DMS79 (cell line): Measurements from ENCODE around the gene DIAPH3.

Experiments used
- DNase-seq: peaks from one replicate; lab custom pipeline; 2025; lab: John Stamatoyannopoulos, UW

Gene DIAPH3

DNA sequence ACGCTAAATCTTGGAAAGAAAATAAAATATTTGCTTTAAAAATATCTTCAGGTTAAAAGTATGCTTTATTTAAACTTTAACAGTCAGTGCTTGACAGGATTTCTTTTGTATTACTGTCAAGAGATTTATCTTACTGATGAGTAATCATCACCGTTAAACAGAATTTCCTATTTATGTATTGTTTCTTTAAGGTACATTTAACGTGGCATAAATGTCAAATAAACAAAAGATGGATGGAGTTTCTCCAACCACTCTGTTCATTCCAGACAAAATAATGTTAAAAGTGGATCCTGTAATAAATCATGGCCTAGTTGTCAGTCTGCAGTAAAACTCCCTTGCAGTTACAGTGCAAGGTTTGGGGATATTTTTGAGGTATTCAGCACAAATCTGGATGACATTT lies 298.3 kb downstream of the DIAPH3 start:
- no peak for DNase-seq

DNA sequence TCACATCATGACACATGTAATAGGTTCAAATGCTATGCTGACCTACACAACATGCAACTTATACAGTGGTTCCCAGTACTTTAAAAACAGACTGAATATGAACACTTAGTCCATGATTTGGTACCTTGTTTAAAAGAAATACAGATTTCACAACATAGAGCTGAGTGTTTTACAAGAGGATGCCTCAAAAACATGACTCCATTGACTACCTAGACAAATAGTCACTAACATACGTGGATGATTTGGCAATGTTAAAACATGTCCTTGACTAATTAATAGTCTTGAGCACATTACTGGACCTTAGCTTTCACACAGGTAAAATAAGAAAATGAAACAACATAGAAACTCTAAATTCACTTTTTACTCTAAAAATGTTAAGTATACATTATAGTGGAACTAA lies 300.1 kb downstream of the DIAPH3 start:
- DNase-seq = no peak

DNA sequence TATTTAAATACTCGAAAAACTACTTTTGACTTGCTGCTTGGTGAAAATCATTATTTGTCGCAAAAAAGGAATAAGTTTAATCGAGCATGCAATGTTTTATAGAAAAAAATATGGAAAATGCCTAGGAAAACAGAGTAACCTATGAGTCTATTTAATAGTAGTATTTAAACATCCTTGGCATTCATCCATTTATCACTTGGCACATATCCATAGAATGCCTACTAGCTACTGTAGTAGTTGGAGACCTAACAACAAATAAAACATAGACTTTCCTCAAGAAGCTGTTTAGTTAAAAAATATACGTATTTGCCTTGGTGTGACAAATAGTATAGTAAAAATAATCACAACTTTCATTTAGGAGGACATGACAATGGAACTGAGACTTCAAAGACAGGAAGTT lies 302.1 kb downstream of the DIAPH3 start:
- no peak for DNase-seq

DNA sequence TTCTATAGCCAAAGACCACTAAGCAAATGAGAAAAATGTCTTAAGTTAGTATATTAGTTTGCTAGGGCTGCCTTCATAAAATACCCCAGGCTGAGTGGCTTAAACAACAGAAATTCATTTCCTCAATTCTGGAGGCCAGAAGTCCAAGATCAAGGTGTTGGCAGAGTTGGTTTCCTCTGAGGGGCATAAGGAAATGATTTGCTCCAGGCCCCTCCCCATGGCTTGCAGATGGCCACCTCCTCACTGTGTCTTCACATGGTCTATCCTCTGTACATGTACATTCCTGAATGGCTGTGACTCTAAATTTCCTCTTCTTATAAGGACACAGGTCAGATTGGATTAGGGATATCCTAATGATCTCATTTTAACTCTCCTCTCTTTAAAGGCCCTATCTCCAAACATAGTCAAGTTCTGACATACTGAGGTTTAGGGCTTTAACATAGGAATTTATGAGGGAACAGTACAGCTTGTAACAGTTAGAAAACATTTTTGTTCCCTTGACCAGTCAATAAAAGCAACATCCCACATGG lies 307.4 kb downstream of the DIAPH3 start:
- DNase-seq = no peak

DNA sequence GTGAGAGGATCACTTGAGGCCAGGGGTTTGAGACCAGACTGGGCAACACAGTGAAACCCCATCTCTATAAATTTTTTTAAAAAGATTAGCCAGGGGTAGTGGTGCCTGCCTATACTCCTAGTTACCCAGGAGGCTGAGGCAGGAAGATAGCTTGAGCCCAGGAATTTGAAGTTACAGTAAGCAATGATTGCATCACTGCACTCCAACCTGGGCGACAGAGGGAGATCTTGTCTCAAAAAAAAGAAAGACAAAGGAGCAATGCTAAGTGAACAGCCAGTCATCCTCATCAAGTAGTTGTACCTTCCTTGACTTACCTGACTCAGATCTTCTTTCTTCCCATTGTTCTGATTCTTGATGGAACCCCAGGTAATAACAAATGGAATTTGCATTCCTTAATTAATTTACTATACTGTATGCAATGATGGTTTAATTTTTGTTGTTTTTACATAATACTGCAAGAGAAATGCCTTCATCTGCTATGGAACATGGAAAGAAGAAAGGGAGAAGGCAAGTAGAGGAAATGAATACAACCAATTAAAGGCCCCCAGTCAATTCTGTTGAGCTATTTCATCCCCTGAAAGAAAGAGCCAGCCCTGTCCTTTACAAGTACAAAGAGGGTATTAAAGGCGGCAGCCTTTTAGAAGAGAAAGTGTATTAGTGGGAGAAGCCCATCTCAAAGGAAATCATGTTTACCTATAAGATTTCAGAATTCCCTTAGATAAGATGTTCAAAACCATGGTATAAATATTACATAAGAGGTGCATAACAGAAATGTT lies 316.7 kb downstream of the DIAPH3 start:
- no peak for DNase-seq

DNA sequence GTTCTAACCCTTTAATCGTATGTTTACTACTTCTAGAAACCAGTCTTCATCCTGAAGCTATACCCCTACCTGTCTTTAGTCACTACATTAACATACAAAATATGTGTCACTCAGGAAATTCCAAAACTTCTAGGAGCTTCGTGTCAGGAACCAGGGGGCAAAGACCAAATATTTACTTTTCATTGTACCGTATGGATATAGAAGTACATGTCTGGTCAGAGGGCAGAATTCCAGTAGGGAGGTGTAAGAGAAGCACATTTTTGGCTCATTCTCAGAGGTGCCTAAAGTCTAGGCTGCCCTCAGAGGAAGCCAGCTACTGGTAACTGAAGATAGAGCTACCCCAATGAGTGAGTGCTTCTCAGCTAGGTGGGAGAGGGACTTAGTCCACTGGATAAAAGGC lies 320.7 kb downstream of the DIAPH3 start:
- DNase-seq = no peak

DNA sequence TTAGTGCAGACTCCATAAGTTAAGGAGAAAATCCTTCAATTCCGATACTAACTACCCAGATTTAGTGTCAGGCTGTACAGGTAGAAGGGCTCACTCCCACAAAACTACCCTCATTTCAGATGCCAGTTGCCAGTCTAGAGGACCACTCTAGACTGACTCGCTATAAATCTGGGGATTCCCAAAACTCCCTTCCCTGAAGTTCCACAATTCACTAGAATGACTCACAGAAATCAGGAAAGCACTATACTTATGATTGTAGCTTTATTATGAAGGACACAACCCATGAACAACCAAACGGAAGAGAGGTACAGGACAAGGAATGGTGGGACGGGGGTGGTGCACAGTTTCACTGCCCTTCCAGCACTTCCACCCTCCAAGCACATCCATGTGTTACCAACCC lies 321.2 kb downstream of the DIAPH3 start:
- no peak for DNase-seq

DNA sequence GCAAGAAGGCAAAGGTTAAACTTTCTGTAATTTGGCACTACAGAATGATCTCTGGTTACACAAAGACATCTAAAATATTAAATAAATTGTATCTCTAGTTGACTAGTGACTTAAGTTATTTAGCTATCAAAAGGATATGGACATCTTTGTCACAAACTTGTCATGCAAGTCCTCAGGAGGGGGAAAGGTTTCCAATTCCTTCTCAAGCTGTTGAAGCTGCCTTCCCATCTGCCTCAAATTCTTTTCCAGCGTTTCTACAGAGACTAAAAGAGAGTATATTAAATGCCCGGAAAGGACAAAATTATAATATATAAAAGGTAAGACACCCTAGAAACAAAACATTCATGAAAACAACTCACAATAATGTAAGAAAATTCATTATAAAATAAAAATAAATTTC lies 324.5 kb downstream of the DIAPH3 start:
- DNase-seq = no peak

DNA sequence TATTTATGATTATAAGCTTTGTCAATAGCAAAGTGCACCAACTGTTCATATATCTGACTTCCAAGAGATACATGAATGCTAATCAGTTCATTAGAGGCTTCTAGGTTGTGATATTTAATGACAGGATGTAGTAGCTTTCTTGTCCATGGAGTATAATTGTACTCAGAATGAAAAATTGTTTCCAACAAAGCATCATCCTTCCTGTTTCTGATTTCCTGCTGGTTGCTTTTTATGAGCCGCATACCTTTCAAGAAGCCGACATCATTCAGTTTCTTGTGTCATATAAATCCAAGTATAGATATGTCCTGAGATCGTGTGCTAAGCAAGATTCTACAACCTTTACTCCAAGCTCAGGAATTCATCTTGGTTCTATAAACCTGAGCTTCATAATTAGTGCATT lies 326.6 kb downstream of the DIAPH3 start:
- no peak for DNase-seq

DNA sequence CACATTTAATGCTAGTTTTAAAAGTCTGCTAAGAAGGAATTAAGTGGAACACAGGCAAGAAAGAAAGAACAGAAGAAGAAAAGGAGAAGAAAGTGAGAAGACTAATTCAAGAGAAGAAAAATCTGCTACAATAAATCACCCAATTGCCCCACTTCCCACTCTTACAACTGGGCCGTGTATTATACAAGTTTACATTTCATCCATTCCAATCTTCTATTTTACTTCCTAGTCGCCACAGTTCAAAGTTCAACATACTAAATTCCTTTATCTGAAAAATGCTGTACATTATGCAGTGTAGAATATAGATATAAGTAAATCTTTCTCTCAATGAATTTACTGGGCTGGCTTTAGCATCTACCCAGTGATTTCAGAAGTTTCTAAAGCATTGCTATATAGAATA lies 328.2 kb downstream of the DIAPH3 start:
- DNase-seq = no peak

DNA sequence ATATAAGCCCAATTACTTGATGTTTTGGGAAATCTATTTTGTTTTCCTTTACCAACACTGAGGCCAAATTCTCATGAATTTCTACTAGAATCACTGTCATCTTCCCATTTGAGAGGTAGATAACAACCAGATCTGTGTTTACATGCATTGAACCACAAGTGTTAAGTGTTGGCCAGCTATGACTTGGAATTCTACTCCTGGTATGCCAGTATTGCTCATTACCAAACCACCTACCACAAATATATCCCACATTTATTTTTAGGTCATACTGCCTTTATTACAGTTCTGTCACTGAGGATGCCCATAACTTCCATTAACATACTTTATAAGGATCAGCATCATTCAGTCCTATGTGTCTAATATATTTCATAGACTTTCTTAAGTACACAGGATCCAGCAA lies 328.9 kb downstream of the DIAPH3 start:
- no peak for DNase-seq

DNA sequence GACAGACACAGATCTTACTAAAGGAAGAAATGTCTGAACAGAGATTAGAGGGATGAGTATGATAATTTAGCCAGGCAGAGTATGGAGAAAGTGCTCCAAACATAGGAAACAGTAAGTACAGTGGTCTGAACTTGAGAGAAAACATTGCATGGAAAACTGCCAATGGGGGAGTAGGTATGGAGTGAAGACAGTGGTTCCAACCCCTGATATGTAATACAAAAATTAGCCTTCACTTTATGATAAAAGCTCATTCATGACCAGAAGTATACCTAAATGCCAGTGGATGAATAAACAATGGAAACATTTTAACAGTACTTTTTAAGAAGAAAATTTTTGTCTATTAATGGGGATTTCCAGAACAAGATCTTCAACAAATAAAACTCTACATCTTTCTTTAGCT lies 334.0 kb downstream of the DIAPH3 start:
- no peak for DNase-seq

DNA sequence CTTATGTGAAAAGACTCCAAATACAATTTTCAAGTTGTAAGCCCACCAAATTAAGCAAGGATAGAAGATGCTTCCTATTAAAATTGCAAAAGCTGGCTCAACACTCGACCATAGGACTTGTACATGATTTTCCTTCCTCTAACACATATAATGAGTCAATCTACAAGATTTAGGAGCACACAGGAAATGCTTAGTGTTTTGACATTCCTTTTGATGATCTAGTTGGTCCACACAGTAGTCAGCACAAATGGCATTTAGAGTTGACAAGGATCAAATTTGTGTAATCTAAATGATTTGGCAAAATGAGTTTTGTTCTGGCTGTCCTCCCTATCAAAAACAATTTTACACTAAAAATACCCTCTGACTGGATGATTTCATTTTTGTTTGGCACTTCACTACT lies 340.2 kb downstream of the DIAPH3 start:
- no peak for DNase-seq

DNA sequence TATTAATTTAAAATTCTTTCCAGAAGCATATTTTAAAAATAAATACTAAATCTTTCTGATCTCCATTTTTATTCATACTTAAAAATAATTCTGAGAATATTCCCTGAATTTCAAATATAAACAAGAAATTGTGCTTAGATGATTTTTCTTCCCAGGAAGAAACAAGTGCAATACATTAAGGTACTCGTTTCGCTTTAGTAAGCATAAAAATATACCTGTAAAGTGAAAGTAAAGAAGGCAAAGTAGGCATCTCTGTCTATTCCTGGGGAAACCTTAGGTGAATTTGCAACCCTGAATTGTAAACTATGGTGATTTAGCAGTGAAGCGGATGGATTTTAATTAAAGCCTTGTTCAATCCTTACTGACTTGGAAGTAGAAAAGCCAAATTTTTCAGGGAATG lies 354.2 kb downstream of the DIAPH3 start:
- no peak for DNase-seq

DNA sequence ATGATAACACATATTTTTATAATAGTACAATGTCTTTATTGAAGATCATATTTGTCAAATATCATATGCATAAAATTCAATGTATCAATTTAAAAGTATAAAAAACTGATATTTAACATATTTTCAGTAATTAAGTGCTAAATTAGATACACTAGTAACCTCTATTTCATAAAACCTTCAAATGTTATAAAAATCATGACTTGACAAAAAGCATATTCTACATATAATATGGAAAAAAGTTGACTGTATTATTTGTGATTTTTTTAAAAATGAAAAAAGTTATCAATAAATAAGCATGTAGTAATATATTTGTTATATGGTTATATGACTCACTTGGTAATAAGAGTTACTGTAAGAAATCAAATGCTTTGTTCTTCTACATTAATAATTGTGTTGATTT lies 356.9 kb downstream of the DIAPH3 start:
- no peak for DNase-seq

DNA sequence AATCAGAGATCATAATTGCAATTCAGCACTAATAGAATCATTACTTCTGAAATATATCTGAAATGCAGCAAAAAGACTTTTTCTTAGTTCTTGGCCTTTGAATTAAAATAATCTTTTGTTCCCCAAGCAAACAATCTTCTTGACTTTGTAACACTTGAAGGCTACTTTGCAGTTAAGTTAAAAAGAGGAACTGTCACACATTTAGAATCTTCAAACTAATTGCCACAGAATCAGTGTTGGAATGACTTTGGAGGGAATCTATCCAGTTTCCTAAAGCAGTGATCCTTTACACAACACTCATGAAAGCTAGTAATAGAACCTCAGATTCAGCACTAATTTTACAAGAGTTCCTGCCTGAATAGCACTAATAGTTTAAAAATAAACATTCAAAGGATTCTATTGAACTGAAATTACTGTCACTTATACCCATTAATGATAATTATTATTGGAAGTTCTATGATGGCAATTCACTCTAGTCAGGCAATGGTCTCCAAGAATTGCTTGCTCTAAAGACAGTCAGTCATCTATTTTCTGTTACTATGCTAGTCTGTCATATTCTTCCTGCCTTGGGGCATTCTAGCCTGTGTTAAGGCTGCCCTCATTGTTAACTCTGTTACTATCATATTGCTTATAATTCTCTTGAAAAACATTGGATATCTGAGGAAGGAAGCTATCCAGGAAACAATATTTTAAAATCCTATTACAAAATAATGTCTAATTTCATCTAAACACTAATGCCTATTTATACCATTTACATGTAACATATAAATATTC lies 362.4 kb downstream of the DIAPH3 start:
- no peak for DNase-seq

DNA sequence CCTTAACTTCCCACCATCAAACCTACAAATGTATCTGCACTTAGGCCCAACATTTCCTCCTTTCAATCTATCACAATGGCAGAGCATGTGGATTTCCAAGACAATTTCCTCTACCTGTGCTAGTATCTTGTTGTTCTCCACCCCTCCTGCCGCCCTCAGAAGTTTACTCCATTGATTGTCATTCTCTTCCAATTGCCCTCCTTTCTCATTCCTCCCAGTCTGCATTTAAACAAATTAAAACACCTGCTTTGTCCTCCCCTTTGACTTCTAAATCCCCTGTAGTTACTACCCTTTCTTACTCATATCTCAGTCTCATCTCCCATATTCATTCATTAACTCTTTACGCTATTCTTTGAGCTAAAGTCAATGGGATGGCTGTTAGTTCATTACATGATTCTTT lies 370.6 kb downstream of the DIAPH3 start:
- DNase-seq = no peak

DNA sequence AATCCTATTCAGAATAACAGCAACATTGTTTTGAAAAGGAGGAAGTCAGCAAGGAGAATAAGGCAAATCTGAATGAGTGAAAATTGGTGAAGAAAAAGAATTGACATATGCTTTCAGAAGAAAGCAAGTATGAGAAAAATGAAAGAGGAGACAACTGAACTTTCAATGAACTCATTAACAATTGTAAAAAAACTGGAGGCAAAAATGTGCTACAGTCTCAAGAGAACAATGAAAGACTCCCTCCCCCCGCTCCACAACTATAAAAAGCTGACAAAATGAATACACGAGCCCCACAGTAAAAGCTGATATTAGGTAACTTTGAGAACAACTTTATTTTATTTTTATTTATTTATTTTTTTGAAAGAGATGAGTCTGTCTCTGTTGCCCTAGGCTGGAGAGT lies 373.1 kb downstream of the DIAPH3 start:
- no peak for DNase-seq

DNA sequence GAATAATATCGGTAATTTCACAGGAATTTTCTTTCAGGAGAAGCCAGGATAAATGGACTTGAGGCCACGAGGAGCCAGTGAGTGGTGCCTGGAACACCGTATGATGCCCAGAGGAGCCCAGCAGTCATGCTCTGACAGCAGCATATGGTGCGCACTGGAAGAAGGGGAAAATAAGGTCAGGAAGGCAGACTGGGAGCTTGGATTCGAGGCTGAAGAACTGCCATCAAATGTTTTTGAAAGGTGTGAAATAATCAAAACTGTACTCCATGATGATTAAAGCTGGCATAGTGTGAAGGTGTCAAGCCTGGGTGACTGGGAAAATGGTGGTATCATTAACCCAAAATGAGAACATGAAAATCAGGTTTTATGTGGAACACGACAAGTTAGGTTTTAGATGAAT lies 374.2 kb downstream of the DIAPH3 start:
- DNase-seq = no peak

DNA sequence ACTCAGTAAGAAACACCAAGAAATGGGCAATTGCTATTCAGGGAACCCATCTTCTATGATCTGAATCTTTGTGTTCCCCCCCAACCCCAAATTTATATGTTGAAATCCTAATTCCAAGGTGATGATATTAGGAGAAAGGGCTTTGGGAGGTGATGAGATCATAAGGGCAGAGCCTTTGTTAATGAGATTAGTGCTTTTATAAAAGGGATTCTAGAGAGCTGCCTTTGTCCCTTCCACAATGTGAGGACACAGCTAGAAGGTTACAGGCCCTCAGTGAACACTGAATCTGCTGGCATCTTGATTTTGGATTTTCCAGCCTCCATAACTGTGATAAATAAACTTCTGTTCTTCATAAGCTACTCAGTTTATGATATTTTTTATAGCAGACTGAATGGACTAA lies 376.0 kb downstream of the DIAPH3 start:
- DNase-seq = no peak

DNA sequence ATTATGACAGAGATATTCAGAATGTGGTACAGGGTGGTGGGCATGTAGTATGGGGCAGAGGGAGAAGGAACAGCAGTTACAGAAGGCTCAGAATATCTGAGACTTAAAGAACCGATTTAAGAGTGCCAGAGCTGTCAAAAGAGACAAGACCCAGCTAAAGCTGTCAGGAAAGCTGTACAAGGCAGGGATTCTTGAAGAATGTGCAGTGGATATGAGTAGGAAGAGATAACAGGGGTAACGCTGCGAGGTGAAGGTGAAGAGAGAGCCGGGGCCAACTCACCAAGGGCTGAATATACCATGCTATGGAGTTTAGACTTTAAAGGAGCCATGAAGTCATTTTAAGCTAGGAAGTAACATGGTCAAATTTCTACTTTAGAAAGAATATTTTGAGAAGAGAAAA lies 381.0 kb downstream of the DIAPH3 start:
- no peak for DNase-seq

DNA sequence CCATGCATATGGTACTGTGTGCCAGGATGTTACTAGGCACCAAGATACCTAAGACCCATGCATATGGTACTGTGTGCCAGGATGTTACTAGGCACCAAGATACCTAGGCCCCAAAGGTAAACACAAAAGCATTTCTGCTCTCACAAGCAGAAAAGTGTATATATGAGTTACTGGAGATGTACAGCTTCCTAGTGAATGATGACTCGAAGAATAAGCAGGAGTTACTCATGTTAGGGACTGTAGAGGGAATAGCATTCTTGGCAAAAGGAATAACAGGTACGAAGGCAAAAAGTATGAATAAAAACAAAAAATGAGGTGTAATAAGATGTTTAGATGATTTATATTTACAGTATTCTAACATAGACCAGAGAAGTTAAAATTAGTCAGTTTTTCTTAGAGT lies 383.7 kb downstream of the DIAPH3 start:
- DNase-seq = no peak

DNA sequence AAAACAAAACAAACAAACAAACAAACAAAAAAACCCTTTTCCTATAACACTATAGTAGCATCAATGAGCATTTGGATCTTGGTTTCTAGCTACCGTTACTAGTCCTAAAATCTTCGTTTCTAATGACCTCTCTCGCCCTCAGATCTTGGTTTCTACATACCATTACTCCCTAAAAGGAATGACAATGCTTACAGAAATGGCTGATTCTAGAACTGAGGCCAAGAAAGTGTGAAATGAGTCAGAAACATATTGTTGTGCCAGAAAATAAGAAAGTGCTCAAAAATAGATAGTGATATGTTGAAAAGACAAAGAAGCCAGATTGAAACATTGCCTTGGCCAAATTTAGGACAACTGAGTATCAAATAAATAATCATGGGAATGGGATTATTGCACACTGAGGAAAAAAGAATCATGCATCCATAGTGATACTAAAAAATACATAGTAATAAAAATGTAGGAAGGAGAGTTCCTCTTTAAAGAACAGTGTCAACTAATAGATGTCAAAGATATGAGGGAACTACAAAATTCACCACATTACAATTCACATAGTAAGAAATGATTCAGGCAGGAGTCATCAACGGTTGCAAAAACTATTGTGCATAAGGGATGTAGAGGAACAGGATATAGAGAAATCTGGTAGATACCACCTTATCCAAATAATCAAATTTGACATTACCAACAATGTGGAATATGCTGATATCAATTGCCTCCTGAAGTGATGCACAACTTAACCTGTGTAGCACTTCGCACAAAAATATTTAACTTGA lies 386.6 kb downstream of the DIAPH3 start:
- no peak for DNase-seq
